GM21619 (cell line): Measurements from ENCODE around the gene STK32A.
"Not testable (repeated sequence)": the region's sequence is repeated elsewhere in the genome, so short reads cannot be mapped to it uniquely, and the experiment has no call there.

Experiments
- ATAC-seq: cut with Tn5 transposase; IDR thresholded peaks from one replicate; pipeline ENCODE4 v1.9.1; 2021; ENCODE audit not compliant: unreplicated experiment

STK32A gene

DNA sequence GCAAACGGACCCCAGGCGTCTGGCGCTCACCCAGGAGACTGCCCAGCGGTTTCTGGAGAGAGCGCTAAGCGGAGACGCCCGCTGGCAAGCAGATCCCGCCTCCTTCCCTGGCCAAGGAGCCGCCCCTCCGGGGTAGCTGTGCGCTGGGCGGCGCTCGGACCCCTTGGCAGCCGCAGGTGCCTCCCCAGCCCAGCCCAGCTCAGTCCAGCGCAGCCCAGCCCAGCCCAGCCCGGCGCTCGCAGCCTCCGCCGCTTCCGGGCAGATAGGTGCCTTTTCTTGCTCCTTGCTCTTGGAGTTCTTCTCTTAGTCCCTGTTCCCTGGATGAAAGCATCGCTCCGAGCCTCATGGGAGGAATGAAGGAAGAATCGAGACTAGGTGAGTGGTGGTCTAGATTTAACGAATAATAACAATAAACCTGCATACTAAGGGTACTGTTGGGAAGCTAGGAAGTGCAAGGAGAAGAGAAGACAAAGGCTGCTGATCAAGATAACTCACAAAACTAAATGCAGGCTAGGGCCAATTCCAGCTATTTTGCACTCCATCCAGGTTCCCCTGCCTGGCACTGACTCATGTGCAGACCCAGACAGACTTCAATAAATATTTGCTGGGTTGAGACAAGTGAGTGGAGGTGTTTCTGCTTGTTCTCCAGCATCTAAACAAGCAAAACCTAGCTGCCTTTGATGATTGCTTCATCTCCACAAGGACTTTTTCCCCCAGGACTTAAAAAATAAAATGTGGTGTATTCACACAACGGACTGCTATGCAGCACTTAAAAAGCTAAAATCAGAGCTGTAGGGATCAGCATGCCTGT, at the start of gene STK32A:
Gene STK32A, plus strand, starts transcription at position 202 of the 811 bp plus-strand sequence. CDS start 4,609 bp downstream, outside the sequence.
- no peak for ATAC-seq

DNA sequence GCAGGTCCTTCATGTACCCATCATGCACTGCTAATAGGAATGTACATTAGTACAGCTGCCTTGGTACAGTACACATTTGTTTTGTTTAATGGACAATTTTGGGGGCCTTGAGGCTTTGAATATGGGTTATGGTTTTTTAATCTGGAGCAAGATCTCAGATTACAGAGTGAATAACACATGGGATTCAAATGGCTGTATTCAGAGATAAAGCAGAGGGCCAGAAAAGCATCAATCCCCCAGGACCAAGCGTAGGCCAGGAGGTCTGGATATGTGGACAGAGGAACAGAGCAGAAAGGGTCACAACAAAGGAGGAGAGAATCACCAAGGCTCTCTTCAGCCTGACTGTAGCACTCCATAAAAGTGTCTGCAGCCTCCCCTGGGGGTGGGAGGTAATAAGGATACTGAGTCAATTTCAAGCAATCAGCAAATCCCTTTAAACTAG, 47.7 kb upstream of the STK32A start:
- no peak for ATAC-seq

DNA sequence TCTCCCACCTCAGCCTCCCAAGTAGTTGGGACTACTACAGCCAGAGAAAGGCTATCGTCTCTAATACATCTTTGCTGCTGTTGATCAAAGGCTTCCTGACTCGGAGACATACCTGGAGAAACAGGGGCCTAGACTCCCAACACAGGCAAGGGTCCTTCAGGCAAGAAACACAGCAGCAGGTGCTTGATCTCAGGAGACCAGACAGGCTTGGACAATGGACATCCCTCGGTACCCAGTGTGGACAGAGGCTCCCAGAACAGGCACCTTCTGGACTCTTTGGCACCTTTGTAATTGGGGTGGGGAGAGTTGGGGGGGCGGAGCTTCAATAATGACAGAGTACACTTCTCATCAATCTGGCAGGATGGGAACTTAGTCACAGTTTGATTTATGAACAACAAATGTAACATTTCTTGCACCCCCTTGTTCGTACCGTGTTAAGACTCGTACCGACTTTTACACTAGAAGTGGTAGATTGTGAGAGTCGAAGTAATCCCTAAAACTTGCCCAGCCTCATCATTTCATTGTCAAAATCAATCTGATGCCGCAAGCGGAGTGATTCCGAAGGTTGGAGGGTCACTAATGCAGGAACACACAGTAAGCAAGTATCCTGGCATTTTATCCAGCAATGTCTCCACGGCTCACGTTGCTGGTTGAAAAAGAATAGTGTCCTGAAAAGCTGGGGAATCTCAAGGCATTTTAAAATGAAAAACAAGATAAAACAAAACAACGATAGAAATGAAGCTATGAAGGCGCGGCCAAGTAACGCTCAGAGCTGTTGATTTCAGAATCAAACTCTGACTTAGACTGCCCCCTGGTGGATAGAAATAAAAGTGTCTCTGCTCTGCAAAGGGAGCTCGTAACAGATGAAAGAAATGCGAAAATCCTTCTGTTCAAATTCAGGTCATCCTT, 46.4 kb upstream of the STK32A start:
- peak; percentile 84 for ATAC-seq

DNA sequence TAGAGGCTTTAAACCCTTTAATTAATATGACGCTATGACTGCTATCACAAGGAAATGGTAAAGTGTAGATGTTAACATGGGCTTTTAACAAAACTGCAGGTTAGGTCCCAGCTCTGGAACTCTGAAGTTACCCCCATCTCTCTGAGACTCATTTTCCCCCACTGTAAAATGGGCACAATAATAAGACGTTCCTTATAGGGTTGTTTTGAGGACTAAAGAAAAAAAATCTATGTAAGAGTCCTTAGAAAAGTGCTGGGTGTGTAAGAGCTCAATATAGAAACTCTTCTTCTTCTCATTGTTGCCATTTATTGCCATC, 45.8 kb upstream of the STK32A start:
- ATAC-seq, result no peak

DNA sequence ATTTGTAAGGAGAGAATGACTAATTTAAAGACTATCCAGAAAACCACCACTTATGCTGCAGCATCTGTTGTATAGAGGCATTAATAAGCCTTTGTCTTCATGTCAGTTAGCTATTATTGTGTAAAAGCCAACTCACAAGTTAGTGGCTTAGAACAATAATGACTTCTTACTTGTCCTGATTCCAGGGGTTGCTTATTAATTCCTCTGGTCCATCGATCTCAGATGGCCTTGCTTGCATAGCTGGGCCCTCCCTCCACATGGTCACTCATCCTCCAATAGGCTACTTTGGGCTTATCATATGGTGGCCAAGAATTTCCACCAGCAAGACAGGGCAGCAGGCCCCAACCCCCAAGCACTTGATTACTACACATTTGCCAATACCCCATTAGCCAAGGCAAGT, 44.5 kb upstream of the STK32A start:
- ATAC-seq, result peak; percentile 38

DNA sequence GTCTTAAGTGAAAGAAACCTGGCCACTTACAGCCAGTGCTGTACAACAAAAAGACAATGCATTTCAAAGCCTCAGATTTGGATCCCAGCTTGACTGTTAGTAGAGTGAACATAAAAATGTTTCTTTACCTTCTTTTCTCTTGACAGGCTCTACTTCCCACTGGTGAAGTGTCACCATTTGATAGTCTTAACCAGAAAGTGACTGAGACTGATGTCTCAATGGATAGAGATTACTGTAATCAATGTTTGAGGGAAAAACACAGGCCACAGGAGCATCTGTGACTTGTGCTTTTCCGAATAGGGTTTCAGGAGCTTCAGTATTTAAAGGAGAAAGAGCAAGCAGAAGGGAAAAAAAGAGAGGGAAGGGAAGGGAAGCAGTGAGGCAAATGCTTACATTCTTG, 41.7 kb upstream of the STK32A start:
- ATAC-seq, result no peak

DNA sequence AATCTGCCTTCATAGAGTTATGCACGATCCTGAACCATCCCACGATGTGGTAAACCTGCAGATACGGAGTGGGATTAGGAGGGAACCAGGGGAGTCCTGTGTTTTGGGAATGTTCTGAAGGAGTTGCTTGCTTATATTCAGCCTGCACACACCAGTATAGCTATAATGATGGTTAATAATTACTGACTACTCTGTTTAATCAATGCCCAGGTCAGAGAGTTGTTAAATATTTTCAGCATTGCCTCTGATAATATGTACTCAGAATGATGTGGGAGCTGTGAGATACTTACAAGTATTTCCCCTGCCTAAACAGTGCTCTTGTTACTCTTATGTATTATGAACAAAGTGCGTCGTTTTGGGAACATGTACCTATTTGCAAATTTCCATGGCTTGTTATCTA, 34.8 kb upstream of the STK32A start:
- ATAC-seq, result no peak

DNA sequence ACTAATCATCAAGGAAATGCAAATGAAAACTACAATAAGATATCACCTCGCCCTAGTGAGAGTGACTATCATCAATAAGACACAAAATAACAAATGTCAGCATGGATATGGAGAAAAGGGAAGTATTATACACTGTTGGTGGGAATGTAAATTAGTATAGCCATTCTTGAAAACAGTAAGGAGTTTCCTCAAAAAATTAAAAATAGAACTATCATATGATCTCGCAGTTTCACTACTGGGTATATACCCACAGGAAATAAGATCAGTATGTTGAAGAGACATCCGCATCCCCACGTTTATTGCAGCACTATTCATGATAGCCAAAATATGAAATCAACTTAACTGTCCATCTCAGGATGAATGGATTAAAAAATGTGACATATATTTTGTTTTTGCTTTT, 31.6 kb upstream of the STK32A start:
- no peak for ATAC-seq

DNA sequence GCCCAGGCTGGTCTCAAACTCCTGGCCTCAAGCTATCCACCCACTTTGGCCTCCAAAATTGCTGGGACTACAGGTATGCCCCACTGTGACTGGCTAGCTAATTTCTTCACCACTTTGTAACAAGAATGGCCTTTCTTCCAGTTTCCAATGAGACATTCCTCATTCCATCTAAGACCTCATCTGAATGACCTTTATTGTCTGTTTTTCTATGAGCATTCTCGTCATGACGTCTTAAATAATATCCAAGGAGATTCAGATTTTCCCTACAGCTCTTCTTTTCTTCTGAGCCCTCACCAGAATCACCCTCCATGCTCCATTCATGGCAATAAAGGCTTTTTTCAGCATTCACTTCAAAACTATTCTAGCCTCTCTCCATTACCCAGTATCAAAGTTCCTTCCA, 30.2 kb upstream of the STK32A start:
- ATAC-seq, result no peak

DNA sequence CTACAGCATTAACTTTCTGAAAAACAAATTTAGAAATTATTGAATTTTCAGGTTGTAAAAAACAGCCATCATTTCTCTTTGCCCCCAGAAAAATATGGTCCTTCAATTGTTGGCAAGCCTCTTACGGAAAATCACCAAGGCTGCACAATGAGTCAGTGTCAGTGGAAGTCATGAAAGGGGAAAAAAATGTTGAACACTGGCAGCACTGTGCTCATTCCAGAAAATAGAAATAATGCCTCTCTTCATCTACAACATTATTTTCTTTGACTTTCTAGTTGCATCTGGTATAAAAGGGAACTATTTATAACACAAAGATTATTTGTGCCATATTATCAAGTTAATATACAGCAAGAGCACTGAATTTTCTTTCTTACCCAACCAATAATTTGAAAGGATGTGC, 26.7 kb upstream of the STK32A start:
- ATAC-seq, result no peak

DNA sequence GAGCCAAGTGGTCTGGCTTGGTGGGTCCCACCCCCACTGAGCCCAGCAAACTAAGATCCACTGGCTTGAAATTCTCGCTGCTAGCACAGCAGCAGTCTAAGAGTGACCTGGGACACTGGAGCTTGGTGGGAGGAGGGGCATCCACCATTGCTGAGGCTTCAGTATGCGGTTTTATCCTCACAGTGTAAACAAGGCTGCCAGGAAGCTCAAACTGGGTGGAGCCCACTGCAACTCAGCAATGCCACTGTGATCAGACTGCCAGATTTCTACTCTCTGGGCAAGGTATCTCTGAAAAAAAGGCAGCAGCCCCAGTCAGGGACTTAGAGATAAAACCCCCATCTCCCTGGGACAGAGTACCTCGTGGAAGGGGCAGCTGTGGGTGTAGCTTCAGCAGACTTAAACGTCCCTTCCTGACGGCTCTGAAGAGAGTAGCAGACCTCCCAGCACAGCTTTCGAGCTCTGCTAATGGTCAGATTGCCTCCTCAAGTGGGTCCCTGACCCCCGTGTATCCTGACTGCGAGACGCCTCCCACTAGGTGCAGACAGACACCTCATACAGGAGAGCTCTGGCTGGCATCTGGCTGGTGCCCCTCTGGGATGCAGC, 18.2 kb upstream of the STK32A start:
- no peak for ATAC-seq

DNA sequence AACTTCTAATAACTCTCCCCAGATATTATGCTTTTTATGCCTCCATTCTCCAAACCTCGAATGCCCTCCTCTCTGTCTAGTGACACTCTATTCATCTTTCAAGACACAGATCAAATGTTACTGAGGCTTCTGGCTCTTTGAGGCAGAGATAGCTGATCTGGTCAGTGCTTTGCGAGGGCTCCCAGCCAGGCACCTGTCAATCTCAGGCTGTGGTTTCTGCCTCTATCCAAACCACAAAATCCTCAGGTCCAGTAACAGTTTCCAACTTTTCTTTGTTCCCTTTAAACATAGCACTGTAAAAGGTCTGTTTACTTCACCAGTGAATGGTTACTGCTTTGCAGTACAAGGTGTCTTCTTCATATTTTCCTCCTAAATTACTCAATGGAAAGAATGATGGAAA, 11.5 kb upstream of the STK32A start:
- no peak for ATAC-seq

DNA sequence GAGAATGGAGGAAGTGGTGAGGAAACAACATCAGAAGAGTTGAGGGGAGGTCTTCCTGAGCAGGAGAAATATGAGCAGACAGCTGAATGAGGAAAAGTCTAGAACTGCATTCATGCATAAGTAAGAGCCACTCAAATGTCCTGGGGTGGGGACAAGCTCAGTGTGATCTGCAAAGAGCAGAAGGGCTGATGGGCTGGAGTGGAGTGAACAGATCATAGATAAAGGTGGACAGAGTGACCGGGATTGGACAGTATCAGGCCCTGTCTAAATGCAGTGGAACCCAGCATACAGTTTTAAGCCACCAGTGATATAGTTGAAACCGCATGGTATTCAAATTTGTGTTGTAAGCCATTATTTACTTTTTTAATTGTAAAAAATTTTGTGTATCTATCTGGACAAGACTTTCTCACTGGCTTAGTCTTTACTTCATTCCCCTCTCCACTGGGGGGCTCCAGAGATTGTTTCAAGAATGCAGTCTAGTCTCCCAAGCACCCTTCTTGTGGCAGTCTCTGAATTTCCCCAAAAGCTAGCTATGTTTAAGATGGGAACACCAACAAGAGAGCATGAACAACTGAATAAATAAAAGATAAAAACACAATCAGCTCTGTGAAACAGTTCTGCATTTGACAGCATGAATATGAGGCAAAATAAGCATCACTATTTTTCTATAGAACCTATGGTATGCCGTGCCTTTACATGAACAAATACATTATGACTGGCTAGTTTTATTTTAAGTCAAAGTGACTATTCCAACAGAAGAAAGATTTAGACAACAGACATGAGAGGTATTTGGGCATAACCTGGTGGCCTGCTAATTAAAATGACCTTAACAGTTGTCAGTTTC, 10.7 kb upstream of the STK32A start:
- no peak for ATAC-seq

DNA sequence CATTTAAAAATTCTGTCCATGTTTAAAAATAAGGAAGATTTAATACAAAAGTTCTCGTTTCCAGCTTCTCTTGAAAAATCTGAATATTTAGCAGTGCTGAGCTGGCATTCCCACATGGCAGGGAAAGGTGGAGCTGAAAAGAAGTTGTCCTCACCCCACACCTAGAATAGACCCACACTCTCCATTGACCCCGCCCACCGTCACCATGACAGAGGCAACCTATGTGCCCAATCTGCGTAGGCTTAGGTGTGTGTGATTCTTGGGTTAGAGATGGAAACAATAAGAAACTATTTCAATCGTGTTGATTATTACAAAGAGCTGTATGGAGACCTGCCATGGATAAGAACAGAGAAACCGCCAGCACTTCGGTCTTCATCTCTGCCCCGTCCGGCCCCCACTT, 8.9 kb upstream of the STK32A start:
- no peak for ATAC-seq

DNA sequence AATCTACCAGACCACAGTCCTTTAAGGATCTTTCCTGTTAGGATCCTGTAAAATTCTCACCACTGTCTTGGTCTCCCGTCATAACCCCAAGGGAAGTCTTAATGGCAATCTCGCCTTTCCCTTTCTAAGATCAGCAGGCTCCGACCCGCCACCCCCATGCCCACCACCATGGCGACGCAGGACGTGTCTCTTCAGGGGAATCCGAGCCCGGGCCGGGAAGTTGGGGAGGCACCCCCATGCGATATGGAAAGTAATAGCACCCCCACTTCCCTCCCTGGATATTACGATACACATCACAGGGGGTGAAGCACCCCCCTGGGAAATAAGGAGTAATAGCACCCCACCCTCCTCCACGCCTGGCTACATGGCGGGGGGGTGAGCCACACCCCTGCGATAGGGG, 8.3 kb upstream of the STK32A start:
- ATAC-seq, result no peak

DNA sequence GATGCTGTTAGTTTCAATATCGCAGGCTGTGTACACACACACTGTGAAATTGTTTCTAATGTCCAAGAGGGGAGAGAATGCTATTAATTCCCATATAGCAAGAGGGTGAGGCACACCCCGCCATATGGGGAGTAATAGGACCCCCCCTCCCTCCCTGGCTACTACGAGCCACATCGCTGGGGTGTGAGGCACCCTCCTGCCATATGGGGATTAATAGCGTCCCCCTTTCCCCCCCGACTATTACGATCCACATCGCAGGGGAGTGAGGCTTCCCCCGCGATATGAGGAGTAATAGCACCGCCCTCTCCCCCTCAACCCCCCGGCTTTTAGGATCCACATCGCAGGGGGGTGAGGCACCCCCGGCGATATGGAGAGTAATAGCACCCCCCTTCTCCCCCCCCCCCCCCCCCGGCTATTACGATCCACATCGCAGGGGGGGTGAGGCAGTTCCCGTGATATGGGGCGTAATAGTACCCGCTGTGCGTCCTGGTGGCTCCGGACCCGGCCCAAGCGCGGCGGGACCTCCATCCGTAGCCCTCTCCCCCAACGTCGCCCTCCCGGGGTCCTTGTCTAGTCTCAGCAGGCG, 494 bp upstream of the STK32A start:
- no peak for ATAC-seq

DNA sequence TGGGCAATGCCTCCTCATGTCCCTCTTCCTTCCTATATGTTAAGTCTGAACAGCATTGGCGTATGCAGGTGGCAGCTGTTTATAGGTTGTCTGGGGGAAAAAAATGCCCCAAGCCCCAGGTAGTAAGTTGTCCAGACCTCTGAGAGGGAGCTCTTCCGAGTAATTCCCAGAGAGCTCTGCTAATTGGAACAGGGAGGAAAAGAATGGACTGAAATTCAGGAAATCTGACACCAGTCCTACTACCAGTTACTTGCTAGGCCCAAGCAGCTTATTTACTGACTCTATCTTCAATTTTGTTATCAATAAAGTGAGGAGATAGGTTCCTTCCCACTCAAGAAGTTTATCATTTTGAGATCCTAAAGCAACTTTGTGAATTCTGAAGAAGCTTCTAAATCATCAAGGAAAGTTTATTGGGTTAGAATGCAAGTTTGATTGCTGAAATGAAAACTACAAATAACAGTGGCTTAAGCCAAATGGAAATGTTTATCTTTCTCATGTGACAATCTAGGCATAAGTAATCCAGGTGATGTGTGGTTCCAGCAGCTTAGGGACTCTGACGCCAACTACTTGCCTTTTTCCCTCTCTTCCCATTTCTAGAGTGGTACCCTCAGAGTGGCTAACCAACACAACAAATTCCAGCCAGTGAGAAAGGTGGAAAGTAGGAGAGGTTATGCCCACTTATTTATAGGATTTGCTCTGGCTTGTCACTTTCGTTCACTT, 5.6 kb downstream of the STK32A start:
- ATAC-seq, result no peak

DNA sequence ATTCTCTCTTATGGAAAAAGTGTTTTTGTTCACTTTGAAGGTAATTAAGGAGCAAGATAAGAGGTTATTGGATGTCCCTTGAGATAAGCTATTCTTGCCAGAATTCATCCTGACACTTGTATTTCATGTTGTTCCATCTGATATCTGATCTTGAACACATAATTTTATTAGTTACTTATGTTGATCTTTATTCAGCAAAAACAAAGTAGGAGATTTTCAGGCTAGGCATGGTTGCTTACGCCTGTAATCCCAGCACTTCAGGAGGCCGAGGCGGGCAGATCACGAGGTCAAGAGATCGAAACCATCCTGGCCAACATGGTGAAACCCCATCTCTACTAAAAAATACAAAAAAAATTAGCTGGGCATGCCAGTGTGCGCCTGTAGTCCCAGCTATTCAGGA, 8.4 kb downstream of the STK32A start:
- not testable (repeated sequence) for ATAC-seq

DNA sequence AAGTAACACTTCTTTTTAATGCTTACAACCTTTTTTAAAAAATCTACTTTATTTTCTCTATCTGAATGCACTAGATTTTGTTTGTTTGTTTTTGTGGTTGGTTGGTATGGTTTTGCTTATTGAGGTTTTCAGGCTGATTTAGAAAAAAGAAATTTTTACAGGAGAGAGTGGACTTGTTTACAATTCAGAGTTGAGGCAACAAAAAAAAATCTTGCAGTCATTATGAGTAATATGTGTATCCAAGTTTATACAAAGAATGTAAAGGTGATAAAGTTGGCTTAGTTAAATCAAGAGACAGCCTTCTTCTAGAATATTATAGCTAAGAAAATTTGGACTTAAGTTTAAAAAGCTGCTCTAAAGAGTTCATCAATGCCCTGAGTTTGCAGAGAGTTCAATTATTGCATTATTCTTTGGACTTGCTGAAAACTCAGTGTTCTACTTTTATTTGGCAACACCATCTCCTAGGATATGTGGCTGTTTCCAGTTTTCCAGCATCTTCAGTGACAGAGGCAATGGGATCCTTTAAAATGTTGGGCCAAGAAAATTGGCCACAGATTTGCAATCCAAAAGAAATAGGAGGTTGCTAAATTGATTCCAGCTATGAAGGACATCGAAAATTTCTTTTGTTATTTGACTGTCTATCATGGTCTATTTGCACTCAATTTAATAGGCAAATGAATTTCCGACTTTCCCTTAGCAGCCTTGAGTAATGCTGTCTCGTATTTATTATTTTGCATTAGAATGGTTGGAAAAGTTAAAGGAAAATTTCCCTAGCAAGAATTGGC, 10.7 kb downstream of the STK32A start:
- ATAC-seq, result no peak
